Activated gamma-delta T cell treated with Interleukin-2 at 50 U/mL for 16 hours (primary cell): ENCODE results near the gene SERAC1.

Source experiments
- DNase-seq: peaks from one replicate; pipeline ENCODE4 v3.0.0-alpha.2; 2020

Gene SERAC1

GRCh38 chr6:158118886-158119285, 49.2 kb downstream of the SERAC1 start:
- no peak for DNase-seq

GRCh38 chr6:158115508-158115907, 52.6 kb downstream of the SERAC1 start:
- DNase-seq = no peak

GRCh38 chr6:158115102-158115501, 53.0 kb downstream of the SERAC1 start:
- no peak for DNase-seq

GRCh38 chr6:158113802-158114201, 54.3 kb downstream of the SERAC1 start:
- no peak for DNase-seq

GRCh38 chr6:158111987-158112386, 56.1 kb downstream of the SERAC1 start:
- DNase-seq = no peak

GRCh38 chr6:158110986-158111385, 57.1 kb downstream of the SERAC1 start:
- DNase-seq = no peak

GRCh38 chr6:158109748-158110147, 58.3 kb downstream of the SERAC1 start:
- DNase-seq = no peak

- no peak for DNase-seq
Measured at GRCh38 chr6:158104696-158105095, 63.4 kb downstream of the SERAC1 start.

GRCh38 chr6:158103228-158103627, 64.8 kb downstream of the SERAC1 start:
- no peak for DNase-seq

GRCh38 chr6:158095671-158096070, 72.4 kb downstream of the SERAC1 start:
- DNase-seq = no peak

- no peak for DNase-seq
Measured at GRCh38 chr6:158095031-158095430, 73.0 kb downstream of the SERAC1 start.

- DNase-seq = no peak
Measured at GRCh38 chr6:158092806-158093205, 75.3 kb downstream of the SERAC1 start.

GRCh38 chr6:158087224-158087867, 80.7 kb downstream of the SERAC1 start:
- no peak for DNase-seq

GRCh38 chr6:158086504-158087223, 81.4 kb downstream of the SERAC1 start:
- no peak for DNase-seq

- DNase-seq = no peak
Measured at GRCh38 chr6:158086054-158086503, 82.0 kb downstream of the SERAC1 start.

- DNase-seq = no peak
Measured at GRCh38 chr6:158085261-158086053, 82.6 kb downstream of the SERAC1 start.

GRCh38 chr6:158083455-158084325, 84.4 kb downstream of the SERAC1 start:
- DNase-seq = no peak

GRCh38 chr6:158081657-158081935, 86.5 kb downstream of the SERAC1 start:
- DNase-seq = no peak

- DNase-seq = no peak
Measured at GRCh38 chr6:158080849-158081656, 87.0 kb downstream of the SERAC1 start.

- DNase-seq = no peak
Measured at GRCh38 chr6:158078320-158078719, 89.7 kb downstream of the SERAC1 start.

- DNase-seq = no peak
Measured at GRCh38 chr6:158077676-158078075, 90.4 kb downstream of the SERAC1 start.

GRCh38 chr6:158076548-158076947, 91.5 kb downstream of the SERAC1 start:
- DNase-seq = no peak
